CD8-positive, alpha-beta memory T cell (primary cell): ENCODE measurements around the gene ZFP82. TPM values are rescaled to one million over a fixed set of nuclear protein-coding genes. Genes with fewer than 3 reads are reported as not detected.

ENCODE experiments used
- CTCF ChIA-PET: fragments of 350-600 bp; sonication (Branson Sonifier 250); formaldehyde crosslinking; loops from one replicate; lab custom pipeline; 2021; ENCODE audit warnings: antibody characterized with exemption; lab: Charles Lee
- POLR2A ChIA-PET: fragments of 350-600 bp; sonication (Branson Sonifier 250); formaldehyde crosslinking; loops from one replicate; lab custom pipeline; 2021; ENCODE audit warnings: antibody characterized with exemption; lab: Charles Lee
- DNase-seq, 5 donors: peaks; one replicate each; pipeline versions ENCODE4 v3.0.0 to v3.0.0-alpha.2; 2020 to 2022; ENCODE audit warnings: mixed read lengths in 1 of 5
- H3K27ac ChIP-seq: one replicate; pipeline ENCODE4 v1.7.0; 2013; ENCODE audit warnings: low read depth, mild to moderate bottlenecking, low read length, moderate library complexity
- H3K27me3 ChIP-seq: 2 replicates; pipeline ENCODE4 v1.7.0; 2013; ENCODE audit warnings: low read length, mild to moderate bottlenecking; ENCODE audit not compliant: insufficient read depth, poor library complexity, severe bottlenecking
- H3K36me3 ChIP-seq: 2 replicates; pipeline ENCODE4 v1.7.0; 2013; ENCODE audit warnings: mild to moderate bottlenecking, low read length, moderate library complexity; ENCODE audit not compliant: insufficient read depth
- H3K4me1 ChIP-seq: 2 replicates; pipeline ENCODE4 v1.7.0; 2013; ENCODE audit warnings: mild to moderate bottlenecking, low read length, moderate library complexity; ENCODE audit not compliant: insufficient read depth
- H3K4me3 ChIP-seq: 2 replicates; pipeline ENCODE4 v1.7.0; 2013; ENCODE audit warnings: mild to moderate bottlenecking, low read length
- H3K9me3 ChIP-seq: 2 replicates; pipeline ENCODE4 v1.7.0; 2013; ENCODE audit warnings: mild to moderate bottlenecking, low read length
- H3K27ac Mint-ChIP-seq, 8 donors: one replicate each; pipeline ENCODE4 v1.8.0; 2020 to 2021; ENCODE audit warnings: mixed read lengths in 8 of 8, mild to moderate bottlenecking in 6 of 8, inconsistent platforms in 3 of 8, moderate library complexity in 3 of 8
- H3K27me3 Mint-ChIP-seq, 2 donors: one replicate each; pipeline ENCODE4 v1.8.0; 2020 to 2021; ENCODE audit warnings: mixed read lengths in 2 of 2, mild to moderate bottlenecking in 1 of 2, moderate library complexity in 1 of 2
- H3K36me3 Mint-ChIP-seq, 3 donors: one replicate each; pipeline ENCODE4 v1.8.0; 2020 to 2021; ENCODE audit warnings: mixed read lengths in 3 of 3, inconsistent platforms in 1 of 3, mild to moderate bottlenecking in 1 of 3
- H3K4me1 Mint-ChIP-seq, 3 donors: one replicate each; pipeline ENCODE4 v1.8.0; 2020 to 2021; ENCODE audit warnings: mixed read lengths in 3 of 3, inconsistent platforms in 1 of 3, mild to moderate bottlenecking in 1 of 3
- H3K4me3 Mint-ChIP-seq, 7 donors: one replicate each; pipeline ENCODE4 v1.8.0; 2020 to 2021; ENCODE audit warnings: mixed read lengths in 7 of 7, mild to moderate bottlenecking in 6 of 7, moderate library complexity in 4 of 7, inconsistent platforms in 2 of 7
- H3K9me3 Mint-ChIP-seq, 5 donors: one replicate each; pipeline ENCODE4 v1.8.0; 2020 to 2022; ENCODE audit warnings: mixed read lengths in 5 of 5, mild to moderate bottlenecking in 3 of 5, moderate library complexity in 2 of 5, inconsistent platforms in 1 of 5
- polyA plus RNA-seq: library from polyadenylated mRNA; unstranded; fragments of 300-500 nt; fragmentation: Illumina TruSeq; gene quantifications from one replicate; pipeline ENCODE4 v1.2.3, GENCODE V29; 2021
- total RNA-seq, 2 experiments: library from RNA; stranded (reverse); gene quantifications; one replicate each; pipeline ENCODE4 v1.2.3, GENCODE V29; 2021

Gene ZFP82
- total and polyA plus RNA-seq, 3 experiments from 2014 or later: 4.9 to 12.8 (median 6.2) TPM

DNA sequence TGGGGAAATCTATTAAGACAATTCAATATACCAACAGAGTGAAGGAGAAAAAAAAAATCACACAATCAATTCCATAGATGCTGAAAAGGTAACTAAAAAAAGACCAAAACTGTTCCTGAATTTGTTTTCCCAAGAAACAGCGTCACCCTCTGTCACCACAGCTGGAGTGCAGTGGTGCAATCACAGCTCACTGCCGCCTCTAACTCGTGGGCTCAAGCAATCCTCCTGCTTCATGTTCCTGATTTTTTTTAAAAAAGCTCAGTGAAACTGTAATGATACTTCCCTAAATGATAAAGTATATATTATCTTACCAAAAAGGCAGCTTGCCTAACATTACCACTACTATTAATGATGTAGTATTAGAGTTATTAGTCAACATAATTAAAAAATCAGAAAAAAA is 19.9 kb downstream of the ZFP82 start:
- CTCF ChIA-PET: no interaction called here
- H3K9me3 ChIP-seq: peaks cover 26% of the 10 kb centered on the region
- no peak overlapping the region for H3K4me3 Mint-ChIP-seq

GRCh38 chr19:36392916-36393673 is 25.3 kb downstream of the ZFP82 start:
- Histone ChIP-seq H3K27me3 (no peaks in the 10 kb centered on the region), H3K4me1 (no peaks in the 10 kb centered on the region), H3K9me3 (peaks cover 57% of the 10 kb centered on the region), H3K36me3 (peaks cover 28% of the 10 kb centered on the region), H3K4me3 (peak overlapping the region; percentile 10), H3K27ac (no peak overlapping the region)
- H3K9me3 Mint-ChIP-seq: peaks cover 42 to 86% (median 82%) of the 10 kb centered on the region in 5 donors
- H3K27ac Mint-ChIP-seq: no peak overlapping the region
- H3K4me3 Mint-ChIP-seq: no peak overlapping the region
- CTCF ChIA-PET: no interaction called here
- POLR2A ChIA-PET: no interaction called here
- H3K36me3 Mint-ChIP-seq: peaks cover 30 to 57% (median 56%) of the 10 kb centered on the region in 3 donors
- no peak for DNase-seq
- no peaks in the 10 kb centered on the region for H3K27me3 Mint-ChIP-seq
- H3K4me1 Mint-ChIP-seq: no peaks in the 10 kb centered on the region

More for the DNA sequence above, 19.9 kb downstream of the ZFP82 start:
- POLR2A ChIA-PET: no interaction called here
- Mint-ChIP-seq H3K36me3 (peaks cover 53 to 80% (median 75%) of the 10 kb centered on the region in 3 donors), H3K9me3 (peaks cover 46 to 77% (median 75%) of the 10 kb centered on the region in 5 donors), H3K27me3 (no peaks in the 10 kb centered on the region), H3K4me1 (peaks cover 0 to 2% (median 0%) of the 10 kb centered on the region in 3 donors), H3K27ac (no peak overlapping the region)
- H3K36me3 ChIP-seq: peaks cover 28% of the 10 kb centered on the region
- H3K4me1 ChIP-seq: no peaks in the 10 kb centered on the region
- H3K27me3 ChIP-seq: no peaks in the 10 kb centered on the region
- no peak overlapping the region for H3K4me3 ChIP-seq
- no peak for DNase-seq
- no peak overlapping the region for H3K27ac ChIP-seq

DNA sequence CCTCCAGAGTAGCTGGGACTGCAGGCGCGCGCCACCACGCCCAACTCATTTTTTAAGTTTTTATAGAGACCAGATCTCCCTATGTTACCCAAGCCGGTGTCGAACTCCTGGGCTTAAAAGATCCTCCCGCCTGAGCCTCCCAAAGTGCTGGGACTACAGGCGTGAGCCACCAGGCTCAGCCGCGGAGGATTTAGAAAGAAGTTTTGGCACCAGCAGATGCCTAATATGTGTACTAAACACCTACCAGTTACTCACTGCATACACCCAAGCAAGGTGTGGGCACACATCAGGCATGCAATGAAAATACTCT is 39.0 kb downstream of the ZFP82 start:
- Histone ChIP-seq H3K9me3 (no peaks in the 10 kb centered on the region), H3K36me3 (no peaks in the 10 kb centered on the region), H3K4me3 (peak overlapping the region; percentile 77), H3K4me1 (peaks cover 15% of the 10 kb centered on the region), H3K27ac (peak overlapping the region; percentile 92), H3K27me3 (no peaks in the 10 kb centered on the region)
- Mint-ChIP-seq H3K36me3 (peaks cover 0 to 25% (median 19%) of the 10 kb centered on the region in 3 donors), H3K9me3 (peaks cover 4 to 16% (median 6%) of the 10 kb centered on the region in 5 donors), H3K4me3 (peak overlapping the region; percentile 30 to 99 (median 93)), H3K27ac (peak overlapping the region in 4 of 8 donors; percentile 3 to 70 (median 53)), H3K27me3 (peaks cover 0 to 2% of the 10 kb centered on the region in 2 donors), H3K4me1 (peaks cover 24 to 33% (median 28%) of the 10 kb centered on the region in 3 donors)
- CTCF ChIA-PET: no interaction called here
- no peak for DNase-seq
- POLR2A ChIA-PET: interaction anchor here (1.1 to 1.3 kb wide), 2 partner anchors 40 to 831 kb away, joined by 3 to 4 read pairs; partner anchors contain the start of gene ZNF585B

- Mint-ChIP-seq H3K27me3 (peaks cover 0 to 2% of the 10 kb centered on the region in 2 donors), H3K4me1 (peaks cover 24 to 34% (median 28%) of the 10 kb centered on the region in 3 donors), H3K4me3 (peak within 1 kb of the TSS; percentile 93 to 99 (median 96)), H3K9me3 (peaks cover 2 to 20% (median 6%) of the 10 kb centered on the region in 5 donors), H3K36me3 (peaks cover 0 to 24% (median 20%) of the 10 kb centered on the region in 3 donors), H3K27ac (peak within 1 kb of the TSS; percentile 69 to 98 (median 96))
- H3K27me3 ChIP-seq: no peaks in the 10 kb centered on the region
- peak within 1 kb of the TSS; percentile 77 for H3K4me3 ChIP-seq
- peak; percentile 89 to 97 (median 94) for DNase-seq
- ChIA-PET POLR2A (interaction anchor here (0.6 to 1.4 kb wide), 6 partner anchors 25 to 1128 kb away, joined by 3 to 5 read pairs (median 3); partner anchors contain the start of genes ZNF382, ZNF383, ZNF566 and ZNF585B), CTCF (no interaction called here)
- no peaks in the 10 kb centered on the region for H3K36me3 ChIP-seq
- no peaks in the 10 kb centered on the region for H3K9me3 ChIP-seq
- peak within 1 kb of the TSS; percentile 92 for H3K27ac ChIP-seq
- peaks cover 15% of the 10 kb centered on the region for H3K4me1 ChIP-seq
Observed at GRCh38 chr19:36378625-36379509, 39.6 kb downstream of the ZFP82 start, which contains the start of gene ZFP14. TSS of gene ZFP14 (minus strand) at chr19:36379201. CDS start at chr19:36367892, 11,309 bp downstream.

DNA sequence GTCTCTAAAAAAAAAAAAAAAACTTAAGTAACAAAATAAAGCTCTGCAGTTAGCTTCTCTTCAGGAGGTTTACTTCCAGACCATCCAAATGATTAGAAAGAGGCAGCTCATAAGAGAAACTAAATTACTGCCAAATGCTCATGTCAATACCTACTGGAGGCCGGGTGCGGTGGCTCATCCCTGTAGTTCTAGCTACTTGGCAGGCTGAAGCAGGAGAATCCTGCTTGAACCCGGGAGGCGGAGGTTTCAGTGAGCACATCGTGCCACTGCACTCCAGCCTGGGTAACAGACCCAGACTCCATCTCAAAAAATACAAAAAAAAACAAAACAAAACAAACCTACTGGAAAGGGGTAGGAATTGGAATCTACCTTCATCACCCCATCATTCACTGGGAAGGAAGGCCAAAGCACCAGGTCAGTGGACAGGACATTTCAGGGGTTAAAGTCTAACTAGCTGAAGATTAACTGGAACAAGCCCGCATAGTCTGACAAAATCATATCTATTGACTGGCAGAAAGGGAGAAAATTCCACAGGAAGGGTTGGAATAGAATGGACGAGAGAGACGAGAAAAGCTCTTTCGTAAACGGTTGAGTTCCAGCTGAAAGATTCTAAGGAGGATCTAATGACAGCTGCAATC is 40.8 kb downstream of the ZFP82 start:
- Mint-ChIP-seq H3K27ac (peak overlapping the region; percentile 38 to 97 (median 92)), H3K36me3 (peaks cover 3 to 27% (median 23%) of the 10 kb centered on the region in 3 donors), H3K4me1 (peaks cover 25 to 36% (median 31%) of the 10 kb centered on the region in 3 donors), H3K27me3 (peaks cover 0 to 2% of the 10 kb centered on the region in 2 donors), H3K9me3 (peaks cover 0 to 25% (median 6%) of the 10 kb centered on the region in 5 donors), H3K4me3 (peak overlapping the region; percentile 93 to 99 (median 96))
- Histone ChIP-seq H3K36me3 (no peaks in the 10 kb centered on the region), H3K4me1 (peaks cover 15% of the 10 kb centered on the region), H3K9me3 (no peaks in the 10 kb centered on the region), H3K4me3 (peak overlapping the region; percentile 77), H3K27ac (no peak overlapping the region), H3K27me3 (no peaks in the 10 kb centered on the region)
- CTCF ChIA-PET: no interaction called here
- POLR2A ChIA-PET: interaction anchor here (1.4 kb wide), 1 partner anchor 227 kb away, joined by 5 read pairs; the partner anchor contains the start of gene ZNF382
- DNase-seq: no peak

GRCh38 chr19:36373638-36374156 is 44.7 kb downstream of the ZFP82 start:
- peaks cover 0 to 2% of the 10 kb centered on the region in 2 donors for H3K27me3 Mint-ChIP-seq
- Histone ChIP-seq H3K27ac (no peak overlapping the region), H3K27me3 (no peaks in the 10 kb centered on the region), H3K4me3 (no peak overlapping the region), H3K36me3 (peaks cover 13% of the 10 kb centered on the region), H3K9me3 (peaks cover 15% of the 10 kb centered on the region), H3K4me1 (peaks cover 15% of the 10 kb centered on the region)
- DNase-seq: no peak
- peaks cover 33 to 43% (median 42%) of the 10 kb centered on the region in 3 donors for H3K4me1 Mint-ChIP-seq
- ChIA-PET POLR2A (no interaction called here), CTCF (no interaction called here)
- H3K4me3 Mint-ChIP-seq: no peak overlapping the region
- peaks cover 13 to 52% (median 42%) of the 10 kb centered on the region in 3 donors for H3K36me3 Mint-ChIP-seq
- H3K27ac Mint-ChIP-seq: no peak overlapping the region
- H3K9me3 Mint-ChIP-seq: peaks cover 0 to 49% (median 13%) of the 10 kb centered on the region in 5 donors

GRCh38 chr19:36371886-36372285 is 46.6 kb downstream of the ZFP82 start:
- peaks cover 24% of the 10 kb centered on the region for H3K36me3 ChIP-seq
- no peaks in the 10 kb centered on the region for H3K27me3 Mint-ChIP-seq
- no peaks in the 10 kb centered on the region for H3K27me3 ChIP-seq
- no peak for DNase-seq
- peaks cover 3% of the 10 kb centered on the region for H3K4me1 ChIP-seq
- peaks cover 19 to 30% (median 28%) of the 10 kb centered on the region in 3 donors for H3K4me1 Mint-ChIP-seq
- no peak overlapping the region for H3K4me3 ChIP-seq
- ChIA-PET POLR2A (no interaction called here), CTCF (no interaction called here)
- peaks cover 0 to 61% (median 17%) of the 10 kb centered on the region in 5 donors for H3K9me3 Mint-ChIP-seq
- no peak overlapping the region for H3K27ac Mint-ChIP-seq
- no peak overlapping the region for H3K4me3 Mint-ChIP-seq
- no peak overlapping the region for H3K27ac ChIP-seq
- peaks cover 21 to 69% (median 55%) of the 10 kb centered on the region in 3 donors for H3K36me3 Mint-ChIP-seq
- peaks cover 15% of the 10 kb centered on the region for H3K9me3 ChIP-seq
